Tibial nerve (tissue), 3 donors: Measurements from ENCODE around the gene PTPRD.

Experiments
- EP300 ChIP-seq, 2 donors: sonication (generic); formaldehyde crosslinking; IDR thresholded peaks; one replicate each; pipeline ENCODE4 v1.6.1; 2017; ENCODE audit warnings: antibody characterized with exemption in 2 of 2, mild to moderate bottlenecking in 1 of 2
- POLR2A ChIP-seq, 2 donors: fragments of 450-650 bp; IDR thresholded peaks; one replicate each; pipeline ENCODE4 v1.6.1; 2017; ENCODE audit warnings: antibody characterized with exemption in 2 of 2, mild to moderate bottlenecking in 2 of 2, moderate library complexity in 2 of 2

DNA sequence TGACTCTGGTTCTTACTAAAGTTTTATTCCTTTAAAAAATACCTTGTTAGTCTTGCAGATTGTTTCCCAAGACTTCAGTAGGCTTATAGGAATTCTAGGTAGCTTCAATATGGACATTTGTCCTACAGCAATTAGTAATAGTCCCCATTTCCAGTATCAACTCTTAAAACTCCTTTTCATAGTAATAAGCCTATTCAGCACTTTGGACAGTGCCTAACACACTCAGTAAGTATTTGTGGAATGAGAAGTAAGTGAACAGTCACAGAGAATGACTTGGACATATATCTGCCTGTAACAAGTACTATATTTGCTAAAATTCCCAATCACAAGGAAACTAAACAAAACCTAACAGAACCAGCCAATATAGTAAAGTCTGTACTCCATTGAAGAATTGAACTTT lies 1521.4 kb downstream of the PTPRD start:
- TF ChIP-seq EP300 (IDR thresholded peaks at IDR 0.05) (no peak), POLR2A (IDR thresholded peaks at IDR 0.05) (no peak)
